ENCODE results near the gene HOXB6.

GRCh38 chr17:48596735-48597527 is 7.9 kb downstream of the HOXB6 start:
- no peak for TF ChIP-seq CTCF (conservative IDR thresholded peaks at IDR 0.05; ENCODE audit: low read length)
- no peak for TF ChIP-seq EZH2phosphoT487 (IDR thresholded peaks at IDR 0.05; ENCODE audit: borderline replicate concordance)

All from Loucy (cell line).